ENCODE measurements around the gene CRYM.

DNA sequence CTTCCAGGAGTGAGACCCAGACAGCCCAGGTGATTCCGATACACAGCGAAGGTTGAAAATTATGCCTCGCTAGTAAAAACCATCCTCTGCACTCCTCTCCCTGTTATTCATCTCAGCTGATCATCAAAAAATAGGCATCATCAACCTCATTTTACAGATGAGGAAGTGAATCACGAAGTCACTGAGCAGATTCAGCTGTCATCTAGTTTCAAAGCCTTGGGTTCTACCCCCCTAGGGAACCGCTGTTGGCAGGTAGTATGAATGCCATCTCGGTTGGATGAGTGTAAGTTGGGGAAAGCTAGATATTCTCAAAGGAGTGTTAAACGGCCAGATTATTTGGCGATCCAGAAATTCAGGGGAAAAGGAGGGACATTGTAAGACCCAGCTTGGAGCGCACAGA is 2.0 kb downstream of the CRYM start:
- TF ChIP-seq, protein P1, sequence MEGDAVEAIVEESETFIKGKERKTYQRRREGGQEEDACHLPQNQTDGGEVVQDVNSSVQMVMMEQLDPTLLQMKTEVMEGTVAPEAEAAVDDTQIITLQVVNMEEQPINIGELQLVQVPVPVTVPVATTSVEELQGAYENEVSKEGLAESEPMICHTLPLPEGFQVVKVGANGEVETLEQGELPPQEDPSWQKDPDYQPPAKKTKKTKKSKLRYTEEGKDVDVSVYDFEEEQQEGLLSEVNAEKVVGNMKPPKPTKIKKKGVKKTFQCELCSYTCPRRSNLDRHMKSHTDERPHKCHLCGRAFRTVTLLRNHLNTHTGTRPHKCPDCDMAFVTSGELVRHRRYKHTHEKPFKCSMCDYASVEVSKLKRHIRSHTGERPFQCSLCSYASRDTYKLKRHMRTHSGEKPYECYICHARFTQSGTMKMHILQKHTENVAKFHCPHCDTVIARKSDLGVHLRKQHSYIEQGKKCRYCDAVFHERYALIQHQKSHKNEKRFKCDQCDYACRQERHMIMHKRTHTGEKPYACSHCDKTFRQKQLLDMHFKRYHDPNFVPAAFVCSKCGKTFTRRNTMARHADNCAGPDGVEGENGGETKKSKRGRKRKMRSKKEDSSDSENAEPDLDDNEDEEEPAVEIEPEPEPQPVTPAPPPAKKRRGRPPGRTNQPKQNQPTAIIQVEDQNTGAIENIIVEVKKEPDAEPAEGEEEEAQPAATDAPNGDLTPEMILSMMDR (conservative IDR thresholded peaks at IDR 0.05): no peak
- no peak for TF ChIP-seq EZH2 (IDR thresholded peaks at IDR 0.05; ENCODE audit: low read depth)

Data from PC-9 (cell line).